ENCODE results near the gene NRGN. TPM values are rescaled to one million over a fixed set of nuclear protein-coding genes. Genes with fewer than 3 reads are reported as not detected.
A peak's percentile ranks its signal among the peaks of the same experiment; 100 is the strongest.

NRGN gene
- polyA plus RNA-seq, 1 experiment: 3.4 TPM

GRCh38 chr11:124758355-124759265 is 18.9 kb downstream of the NRGN start:
- H3K9me3 ChIP-seq (ENCODE audit: control insufficient read depth, insufficient read depth, low read length): peaks cover 6% of the 10 kb centered on the region; the same call in 1 of the 2 replicates
- peak overlapping the region; percentile 46 for H3K4me3 ChIP-seq (ENCODE audit: low read depth, low read length)
- peak; percentile 66 for TF ChIP-seq CTCF (IDR thresholded peaks at IDR 0.05; ENCODE audit: low read depth, low read length)
- POLR2A ChIA-PET: interaction anchor here (1.1 kb wide), 1 partner anchor 85 kb away, joined by 3 read pairs; the partner anchor contains the start of genes SIAE and SPA17
- DNase-seq (ENCODE audit: low read depth, low spot score): no peak
- H3K27ac ChIP-seq (ENCODE audit: low read depth, low read length): no peak overlapping the region
- H3K27me3 ChIP-seq (ENCODE audit: control insufficient read depth, insufficient read depth, low read length): peaks cover 24% of the 10 kb centered on the region
- CTCF ChIA-PET: interaction anchor here (0.6 to 3.0 kb wide), 20 partner anchors 10 to 924 kb away, joined by 3 to 24 read pairs (median 6); partner anchors contain the start of genes NRGN and ROBO3

GRCh38 chr11:124759266-124760204 is 19.8 kb downstream of the NRGN start:
- POLR2A ChIA-PET: no interaction called here
- CTCF ChIA-PET: interaction anchor here (1.1 to 3.0 kb wide), 12 partner anchors 12 to 116 kb away, joined by 4 to 24 read pairs (median 6); partner anchors contain the start of genes NRGN and ROBO3
- H3K27ac ChIP-seq (ENCODE audit: low read depth, low read length): no peak overlapping the region
- peaks cover 6% of the 10 kb centered on the region; the same call in 1 of the 2 replicates for H3K9me3 ChIP-seq (ENCODE audit: control insufficient read depth, insufficient read depth, low read length)
- no peak for DNase-seq (ENCODE audit: low read depth, low spot score)
- TF ChIP-seq CTCF (IDR thresholded peaks at IDR 0.05; ENCODE audit: low read depth, low read length): no peak
- peaks cover 24% of the 10 kb centered on the region for H3K27me3 ChIP-seq (ENCODE audit: control insufficient read depth, insufficient read depth, low read length)
- H3K4me3 ChIP-seq (ENCODE audit: low read depth, low read length): no peak overlapping the region

GRCh38 chr11:124760205-124760652 is 20.5 kb downstream of the NRGN start:
- no peak for TF ChIP-seq CTCF (IDR thresholded peaks at IDR 0.05; ENCODE audit: low read depth, low read length)
- Histone ChIP-seq H3K9me3 (ENCODE audit: control insufficient read depth, insufficient read depth, low read length) (peaks cover 6% of the 10 kb centered on the region; the same call in 1 of the 2 replicates), H3K4me3 (ENCODE audit: low read depth, low read length) (no peak overlapping the region), H3K27me3 (ENCODE audit: control insufficient read depth, insufficient read depth, low read length) (peaks cover 24% of the 10 kb centered on the region), H3K27ac (ENCODE audit: low read depth, low read length) (no peak overlapping the region)
- ChIA-PET CTCF (interaction anchor here (0.6 to 6.1 kb wide), 4 partner anchors 90 to 345 kb away, joined by 3 to 93 read pairs (median 15); no protein-coding TSS in a partner anchor), POLR2A (no interaction called here)
- no peak for DNase-seq (ENCODE audit: low read depth, low spot score)

GRCh38 chr11:124760806-124761205 is 21.1 kb downstream of the NRGN start:
- no peak overlapping the region for H3K4me3 ChIP-seq (ENCODE audit: low read depth, low read length)
- peaks cover 24% of the 10 kb centered on the region for H3K27me3 ChIP-seq (ENCODE audit: control insufficient read depth, insufficient read depth, low read length)
- ChIA-PET CTCF (interaction anchor here (0.6 to 6.1 kb wide), 9 partner anchors 15 to 345 kb away, joined by 3 to 93 read pairs (median 6); no protein-coding TSS in a partner anchor), POLR2A (no interaction called here)
- H3K27ac ChIP-seq (ENCODE audit: low read depth, low read length): no peak overlapping the region
- DNase-seq (ENCODE audit: low read depth, low spot score): no peak
- no peak for TF ChIP-seq CTCF (IDR thresholded peaks at IDR 0.05; ENCODE audit: low read depth, low read length)
- H3K9me3 ChIP-seq (ENCODE audit: control insufficient read depth, insufficient read depth, low read length): peaks cover 6% of the 10 kb centered on the region; the same call in 1 of the 2 replicates

Data from AG04450 (cell line).